ENCODE measurements around the gene CTSZ. TPM values are rescaled to one million over a fixed set of nuclear protein-coding genes. Genes with fewer than 3 reads are reported as not detected.

CTSZ gene
- total and polyA plus RNA-seq, 2 experiments from 2014 or later, result 13.5 to 391 TPM

- in situ Hi-C loops (cut with MboI), result no loop called here
- Histone ChIP-seq H2AFZ (no peak overlapping the region), H3K27me3 (replicated peaks; ENCODE audit: insufficient read depth) (no peaks in the 10 kb centered on the region), H3K79me2 (ENCODE audit: insufficient read depth) (no peaks in the 10 kb centered on the region; the same call in 1 of the 2 replicates), H3K9me2 (ENCODE audit: insufficient read depth) (no peaks in the 10 kb centered on the region), H3K9me3 (ENCODE audit: low read depth) (no peaks in the 10 kb centered on the region), H4K20me1 (ENCODE audit: insufficient read depth) (no peaks in the 10 kb centered on the region), H3K36me3 (ENCODE audit: low read depth) (peaks cover 54% of the 10 kb centered on the region; the same call in 1 of the 2 replicates), H3K4me3 (no peak overlapping the region), H3K9ac (no peak overlapping the region), H3K4me2 (ENCODE audit: unreplicated experiment) (no peak overlapping the region), H3F3A (ENCODE audit: insufficient read depth) (peaks cover 40% of the 10 kb centered on the region), H3K27ac (peak overlapping the region; percentile 7; the same call in 1 of the 2 replicates), H3K4me1 (ENCODE audit: insufficient read depth) (no peaks in the 10 kb centered on the region)
- no peak for DNase-seq
- TF ChIP-seq EZH2phosphoT487 (IDR thresholded peaks at IDR 0.05; ENCODE audit: insufficient read depth, low read depth) (no peak), EZH2 (IDR thresholded peaks at IDR 0.05; ENCODE audit: insufficient read depth, poor library complexity, severe bottlenecking) (no peak)
- 67 to 69% methylated on average over 17 of the region's 17 CpGs for WGBS, 2 experiments (ENCODE audit: low coverage in 1 of 2, low lambda C conversion rate in 2 of 2, missing lambda C conversion rate in 2 of 2)
Measured at GRCh38 chr20:58994390-58995159, 12.5 kb downstream of the CTSZ start.

DNA sequence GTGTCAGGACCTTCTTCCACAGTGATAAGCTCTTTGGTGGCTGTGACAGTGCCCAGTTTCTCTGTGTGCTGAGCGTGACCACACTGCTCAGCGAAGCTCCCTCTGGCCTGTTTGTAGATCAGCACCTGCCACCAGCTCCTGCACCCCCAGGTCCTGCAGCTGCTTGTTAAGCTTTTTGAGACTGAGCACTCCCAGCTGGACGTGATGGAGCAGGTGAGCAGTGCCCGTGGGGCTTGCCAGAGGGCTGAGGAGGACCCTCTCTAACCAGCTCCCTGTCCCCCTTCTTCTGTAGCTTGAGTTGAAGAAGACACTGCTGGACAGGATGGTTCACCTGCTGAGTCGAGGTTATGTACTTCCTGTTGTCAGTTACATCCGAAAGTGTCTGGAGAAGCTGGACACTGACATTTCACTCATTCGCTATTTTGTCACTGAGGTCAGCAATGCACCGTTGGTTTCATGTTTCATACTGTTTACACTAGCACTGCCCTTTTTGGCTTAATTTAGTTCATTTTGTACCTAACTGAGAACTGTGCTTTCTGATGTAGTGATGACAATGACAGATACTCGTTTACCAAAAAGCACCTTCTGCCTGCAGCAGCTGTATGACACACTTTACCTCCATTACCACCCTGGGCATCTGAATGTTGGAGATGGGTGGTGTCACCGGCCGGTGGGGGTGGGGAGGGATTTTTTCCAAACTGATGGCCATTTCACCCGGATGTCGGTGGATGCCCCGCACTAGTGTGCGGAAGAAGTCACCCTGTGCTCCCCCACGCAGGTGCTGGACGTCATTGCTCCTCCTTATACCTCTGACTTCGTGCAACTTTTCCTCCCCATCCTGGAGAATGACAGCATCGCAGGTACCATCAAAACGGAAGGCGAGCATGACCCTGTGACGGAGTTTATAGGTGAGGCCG, 13.5 kb downstream of the CTSZ start:
- no peak overlapping the region for H3K9ac ChIP-seq
- peaks cover 40% of the 10 kb centered on the region for H3F3A ChIP-seq (ENCODE audit: insufficient read depth)
- H3K4me2 ChIP-seq (ENCODE audit: unreplicated experiment), result no peak overlapping the region
- H3K9me2 ChIP-seq (ENCODE audit: insufficient read depth), result no peaks in the 10 kb centered on the region
- H3K27ac ChIP-seq, result no peak overlapping the region
- no peaks in the 10 kb centered on the region for H4K20me1 ChIP-seq (ENCODE audit: insufficient read depth)
- no peaks in the 10 kb centered on the region for H3K27me3 ChIP-seq (replicated peaks; ENCODE audit: insufficient read depth)
- H3K4me1 ChIP-seq (ENCODE audit: insufficient read depth), result no peaks in the 10 kb centered on the region
- no peak overlapping the region for H2AFZ ChIP-seq
- DNase-seq, result no peak
- 83 to 88% methylated on average over 23 of the region's 23 CpGs for WGBS, 2 experiments (ENCODE audit: low coverage in 1 of 2, low lambda C conversion rate in 2 of 2, missing lambda C conversion rate in 2 of 2)
- no peaks in the 10 kb centered on the region for H3K9me3 ChIP-seq (ENCODE audit: low read depth)
- no peak for TF ChIP-seq EZH2 (IDR thresholded peaks at IDR 0.05; ENCODE audit: insufficient read depth, poor library complexity, severe bottlenecking)
- no peak for TF ChIP-seq EZH2phosphoT487 (IDR thresholded peaks at IDR 0.05; ENCODE audit: insufficient read depth, low read depth)
- peaks cover 56% of the 10 kb centered on the region; the same call in 1 of the 2 replicates for H3K36me3 ChIP-seq (ENCODE audit: low read depth)
- in situ Hi-C loops (cut with MboI), result no loop called here
- no peak overlapping the region for H3K4me3 ChIP-seq
- H3K79me2 ChIP-seq (ENCODE audit: insufficient read depth), result no peaks in the 10 kb centered on the region; the same call in 1 of the 2 replicates

GRCh38 chr20:58992911-58993310, 14.1 kb downstream of the CTSZ start:
- H3K79me2 ChIP-seq (ENCODE audit: insufficient read depth), result peaks cover 2% of the 10 kb centered on the region
- H3K27me3 ChIP-seq (replicated peaks; ENCODE audit: insufficient read depth), result no peaks in the 10 kb centered on the region
- no peak overlapping the region for H3K4me3 ChIP-seq
- no peaks in the 10 kb centered on the region for H3K9me2 ChIP-seq (ENCODE audit: insufficient read depth)
- no peak overlapping the region for H3K4me2 ChIP-seq (ENCODE audit: unreplicated experiment)
- no peaks in the 10 kb centered on the region for H3K9me3 ChIP-seq (ENCODE audit: low read depth)
- no peak for DNase-seq
- H3K9ac ChIP-seq, result no peak overlapping the region
- peaks cover 53% of the 10 kb centered on the region; the same call in 1 of the 2 replicates for H3K36me3 ChIP-seq (ENCODE audit: low read depth)
- WGBS, 2 experiments (ENCODE audit: low coverage in 1 of 2, low lambda C conversion rate in 2 of 2, missing lambda C conversion rate in 2 of 2), result 83 to 91% methylated on average over 3 of the region's 3 CpGs
- no peak overlapping the region for H2AFZ ChIP-seq
- TF ChIP-seq EZH2phosphoT487 (IDR thresholded peaks at IDR 0.05; ENCODE audit: insufficient read depth, low read depth) (no peak), EZH2 (IDR thresholded peaks at IDR 0.05; ENCODE audit: insufficient read depth, poor library complexity, severe bottlenecking) (no peak)
- no peaks in the 10 kb centered on the region for H3K4me1 ChIP-seq (ENCODE audit: insufficient read depth)
- H3K27ac ChIP-seq, result no peak overlapping the region
- no peaks in the 10 kb centered on the region for H4K20me1 ChIP-seq (ENCODE audit: insufficient read depth)
- peaks cover 40% of the 10 kb centered on the region for H3F3A ChIP-seq (ENCODE audit: insufficient read depth)
- in situ Hi-C loops (cut with MboI), result no loop called here

GRCh38 chr20:58991715-58992114, 15.3 kb downstream of the CTSZ start:
- Histone ChIP-seq H3F3A (ENCODE audit: insufficient read depth) (peaks cover 38% of the 10 kb centered on the region), H2AFZ (no peak overlapping the region), H3K9me3 (ENCODE audit: low read depth) (no peaks in the 10 kb centered on the region), H3K79me2 (ENCODE audit: insufficient read depth) (peaks cover 14% of the 10 kb centered on the region), H3K36me3 (ENCODE audit: low read depth) (peaks cover 54% of the 10 kb centered on the region; the same call in 1 of the 2 replicates), H3K4me1 (ENCODE audit: insufficient read depth) (no peaks in the 10 kb centered on the region), H3K27ac (no peak overlapping the region), H3K27me3 (replicated peaks; ENCODE audit: insufficient read depth) (no peaks in the 10 kb centered on the region), H4K20me1 (ENCODE audit: insufficient read depth) (no peaks in the 10 kb centered on the region), H3K9ac (no peak overlapping the region), H3K9me2 (ENCODE audit: insufficient read depth) (no peaks in the 10 kb centered on the region), H3K4me3 (no peak overlapping the region), H3K4me2 (ENCODE audit: unreplicated experiment) (no peak overlapping the region)
- in situ Hi-C loops (cut with MboI), result no loop called here
- WGBS, 2 experiments (ENCODE audit: low coverage in 1 of 2, low lambda C conversion rate in 2 of 2, missing lambda C conversion rate in 2 of 2), result 93 to 94% methylated on average over 9 of the region's 9 CpGs
- DNase-seq, result no peak
- no peak for TF ChIP-seq EZH2 (IDR thresholded peaks at IDR 0.05; ENCODE audit: insufficient read depth, poor library complexity, severe bottlenecking)
- TF ChIP-seq EZH2phosphoT487 (IDR thresholded peaks at IDR 0.05; ENCODE audit: insufficient read depth, low read depth), result no peak
